ENCODE results near the gene MDH1. TPM values are rescaled to one million over a fixed set of nuclear protein-coding genes. Genes with fewer than 3 reads are reported as not detected.

MDH1 gene
- total RNA-seq, 3 donors from 2014 or later (not counting 1 experiment from before 2014, with no cell fraction given): 62.0 to 85.3 (median 71.3) TPM

Other genes starting within 250 kb of the MDH1 start
- 10 to 100 TPM; 22.0 to 23.7 (median 22.9) TPM for gene WDPCP, start 486 bp upstream of the MDH1 start, total RNA-seq